NCI-H1417 treated with DMSO at 0.1 percent for 48 hours (cell line): Measurements from ENCODE around the gene DEAF1.

Source experiments
- DNase-seq: peaks from one replicate; lab custom pipeline; 2025; lab: John Stamatoyannopoulos, UW

Gene DEAF1

GRCh38 chr11:610146-610801, 84.7 kb downstream of the DEAF1 start:
- DNase-seq, result no peak

- DNase-seq, result no peak
Observed at GRCh38 chr11:609341-609811, 85.6 kb downstream of the DEAF1 start.

GRCh38 chr11:608791-609251, 86.2 kb downstream of the DEAF1 start:
- DNase-seq, result no peak

DNA sequence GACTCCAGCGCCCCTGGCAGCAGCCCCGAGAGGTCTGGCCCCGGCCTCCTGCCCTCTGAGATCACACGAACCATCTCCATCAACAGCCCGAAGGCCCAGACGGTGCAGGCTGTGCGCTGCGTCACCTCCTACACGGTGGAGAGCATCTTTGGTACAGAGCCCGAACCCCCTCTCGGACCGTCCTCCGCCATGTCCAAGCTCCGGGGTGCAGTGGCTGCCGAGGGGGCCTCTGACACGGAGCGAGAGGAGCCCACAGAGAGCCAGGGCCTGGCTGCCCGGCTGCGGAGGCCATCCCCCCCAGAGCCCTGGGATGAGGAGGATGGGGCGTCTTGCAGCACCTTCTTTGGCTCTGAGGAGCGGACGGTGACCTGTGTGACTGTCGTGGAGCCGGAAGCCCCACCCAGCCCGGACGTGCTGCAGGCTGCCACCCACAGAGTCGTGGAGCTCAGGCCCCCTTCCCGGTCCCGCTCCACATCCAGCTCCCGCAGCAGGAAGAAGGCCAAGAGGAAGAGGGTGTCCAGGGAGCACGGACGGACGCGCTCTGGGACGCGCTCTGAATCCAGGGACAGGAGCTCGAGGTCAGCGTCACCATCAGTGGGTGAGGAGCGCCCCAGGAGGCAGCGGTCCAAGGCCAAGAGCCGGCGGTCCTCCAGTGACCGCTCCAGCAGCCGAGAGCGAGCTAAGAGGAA, 86.9 kb downstream of the DEAF1 start:
- DNase-seq, result no peak

GRCh38 chr11:607020-607780, 87.8 kb downstream of the DEAF1 start:
- DNase-seq, result no peak

DNA sequence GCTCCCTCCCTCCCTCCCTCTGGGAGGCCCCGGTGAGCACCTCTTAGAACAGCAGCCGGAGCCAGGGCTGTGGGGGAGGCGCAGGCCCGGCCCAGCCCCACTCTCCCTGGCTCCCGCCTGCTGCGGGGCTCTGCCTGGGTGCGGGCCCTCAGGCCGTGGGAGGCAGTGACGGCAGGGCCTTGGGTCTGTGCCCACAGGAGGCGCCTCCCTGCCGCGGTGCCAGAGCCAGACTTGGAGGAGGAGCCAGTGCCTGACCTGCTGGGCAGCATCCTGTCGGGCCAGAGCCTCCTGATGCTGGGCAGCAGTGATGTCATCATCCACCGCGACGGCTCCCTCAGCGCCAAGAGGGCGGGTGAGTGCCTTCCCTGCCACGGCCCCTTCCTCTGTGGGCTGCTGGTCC, 88.8 kb downstream of the DEAF1 start:
- DNase-seq, result no peak

GRCh38 chr11:605286-606129, 89.5 kb downstream of the DEAF1 start:
- no peak for DNase-seq

DNA sequence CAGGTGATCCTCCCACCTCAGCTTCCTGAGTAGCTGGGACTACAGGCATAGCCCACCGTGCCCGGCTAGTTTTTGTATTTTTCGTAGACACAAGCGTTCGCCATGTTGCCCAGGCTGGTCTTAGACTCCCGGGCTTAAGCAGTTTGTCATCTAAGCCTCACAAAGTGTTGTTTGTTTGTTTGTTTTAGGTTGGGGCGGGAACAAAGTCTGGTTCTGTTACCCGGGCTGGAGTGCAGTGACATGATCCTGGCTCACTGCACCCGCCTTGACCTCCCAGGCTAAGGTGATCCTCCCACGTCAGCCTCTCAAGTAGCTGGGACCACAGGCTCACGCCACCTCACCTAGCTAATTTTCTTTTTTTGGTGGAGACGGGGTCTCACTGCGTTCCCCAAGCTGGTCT, 91.9 kb downstream of the DEAF1 start:
- no peak for DNase-seq

- no peak for DNase-seq
Observed at GRCh38 chr11:601573-602245, 93.3 kb downstream of the DEAF1 start.

DNA sequence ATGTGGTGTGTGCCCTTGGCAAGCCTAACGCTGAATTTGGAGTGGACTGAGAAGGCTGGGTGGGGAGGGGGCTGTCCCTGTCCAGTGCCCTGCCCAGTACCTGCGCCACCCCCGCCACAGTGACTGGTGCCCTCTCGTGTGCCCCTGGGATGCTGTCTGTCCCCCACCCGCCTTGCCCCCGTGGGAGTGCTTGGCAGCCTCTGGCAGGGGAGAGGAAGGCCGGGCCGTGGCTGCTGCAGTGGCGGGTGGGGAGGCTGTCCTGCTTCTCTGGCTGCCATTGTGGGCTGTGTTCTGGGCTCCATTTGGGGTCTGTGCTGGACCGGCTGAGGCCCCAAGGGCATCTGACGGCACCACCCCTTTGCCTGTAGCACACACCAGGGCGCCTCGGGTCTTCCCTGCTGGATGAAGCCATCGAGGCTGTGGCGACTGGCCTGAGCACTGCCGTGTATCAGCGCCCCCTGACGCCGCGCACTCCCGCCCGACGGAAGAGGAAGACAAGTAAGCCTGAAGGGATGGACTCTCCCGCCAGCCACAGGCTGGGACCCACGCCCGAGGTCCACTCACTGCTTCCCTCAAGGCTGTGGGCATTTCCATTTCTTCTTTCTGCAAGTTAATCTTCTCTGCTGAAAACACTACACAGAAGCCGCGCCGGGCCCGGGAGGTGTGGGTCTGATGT, 96.9 kb downstream of the DEAF1 start:
- DNase-seq, result no peak

- DNase-seq, result no peak
Observed at GRCh38 chr11:597166-597725, 97.8 kb downstream of the DEAF1 start.

GRCh38 chr11:596374-596773, 98.6 kb downstream of the DEAF1 start:
- no peak for DNase-seq

DNA sequence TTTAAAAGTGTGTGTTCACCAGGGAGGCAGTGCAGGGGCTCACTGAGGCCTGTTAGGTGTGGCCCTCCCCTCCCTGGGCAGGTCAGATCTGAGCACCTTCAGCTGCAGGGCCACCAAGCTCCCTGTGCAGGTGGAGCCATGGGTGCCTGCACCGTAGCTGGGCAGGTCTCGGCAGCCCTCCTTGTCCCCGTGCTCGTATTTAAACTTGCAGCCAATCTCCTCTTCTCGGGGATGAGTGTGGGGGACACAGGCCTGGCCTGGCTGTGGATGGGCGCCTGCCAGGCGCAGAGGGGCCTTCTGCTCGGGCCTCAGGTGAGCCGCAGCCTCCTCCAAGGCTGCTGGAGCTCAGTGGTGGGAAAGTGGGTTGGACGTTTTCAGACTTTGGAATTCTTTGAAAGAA, 99.6 kb downstream of the DEAF1 start:
- no peak for DNase-seq
